Neural progenitor cell (in vitro differentiated cells): Measurements from ENCODE around the gene KCNJ10. TPM values are rescaled to one million over a fixed set of nuclear protein-coding genes. Genes with fewer than 3 reads are reported as not detected.
A peak's percentile ranks its signal among the peaks of the same experiment; 100 is the strongest.

Source experiments
- DNase-seq: peaks from one replicate; pipeline ENCODE4 v3.0.0-alpha.2; 2016; ENCODE audit warnings: low spot score
- H2AFZ ChIP-seq: fragments of 200-600 bp; sonication (generic); replicated peaks from 2 replicates; pipeline ENCODE4 v1.6.1; 2016; ENCODE audit warnings: antibody characterized with exemption
- H3F3A ChIP-seq: fragments of 200-600 bp; sonication (generic); 2 replicates; pipeline ENCODE4 v1.6.1; 2016; ENCODE audit warnings: antibody characterized with exemption, low read depth
- H3K27ac ChIP-seq: fragments of 200-600 bp; sonication (generic); 2 replicates; pipeline ENCODE4 v1.5.1; 2016; ENCODE audit warnings: mild to moderate bottlenecking
- H3K27me3 ChIP-seq: fragments of 200-600 bp; sonication (generic); 2 replicates; pipeline ENCODE4 v1.6.1; 2016; ENCODE audit warnings: mild to moderate bottlenecking, moderate library complexity
- H3K36me3 ChIP-seq: fragments of 200-600 bp; sonication (generic); 2 replicates; pipeline ENCODE4 v1.5.1; 2016
- H3K4me1 ChIP-seq: fragments of 200-600 bp; sonication (generic); 2 replicates; pipeline ENCODE4 v1.6.1; 2016; ENCODE audit warnings: mixed run types
- H3K4me2 ChIP-seq: fragments of 200-600 bp; sonication (generic); 2 replicates; pipeline ENCODE4 v1.6.1; 2016
- H3K4me3 ChIP-seq: fragments of 200-600 bp; sonication (generic); 2 replicates; pipeline ENCODE4 v1.5.1; 2016
- H3K79me2 ChIP-seq: fragments of 200-600 bp; sonication (generic); 2 replicates; pipeline ENCODE4 v1.6.1; 2016; ENCODE audit warnings: low read depth
- H3K9ac ChIP-seq: fragments of 200-600 bp; sonication (generic); 2 replicates; pipeline ENCODE4 v1.6.1; 2016
- H3K9me3 ChIP-seq: fragments of 200-600 bp; sonication (generic); 2 replicates; pipeline ENCODE4 v1.5.1; 2016; ENCODE audit warnings: low read depth
- H4K20me1 ChIP-seq: fragments of 200-600 bp; sonication (generic); 2 replicates; pipeline ENCODE4 v1.6.1; 2016; ENCODE audit warnings: low read depth
- H3K27ac Mint-ChIP-seq: 3 replicates; pipeline ENCODE4 v1.8.0; 2021; ENCODE audit warnings: mixed read lengths
- H3K27me3 Mint-ChIP-seq: 2 replicates; pipeline ENCODE4 v1.8.0; 2022; ENCODE audit warnings: low read depth, mild to moderate bottlenecking, inconsistent platforms, moderate library complexity, mixed read lengths; ENCODE audit not compliant: insufficient read depth
- H3K36me3 Mint-ChIP-seq: 3 replicates; pipeline ENCODE4 v1.8.0; 2021; ENCODE audit warnings: mixed read lengths
- H3K4me1 Mint-ChIP-seq: 3 replicates; pipeline ENCODE4 v1.8.0; 2021; ENCODE audit warnings: mixed read lengths
- H3K4me3 Mint-ChIP-seq: 3 replicates; pipeline ENCODE4 v1.8.0; 2021; ENCODE audit warnings: mild to moderate bottlenecking, moderate library complexity, mixed read lengths
- H3K9me3 Mint-ChIP-seq: 3 replicates; pipeline ENCODE4 v1.8.0; 2020; ENCODE audit warnings: mixed read lengths
- CTCF ChIP-seq: fragments of 200-600 bp; sonication (generic); IDR thresholded peaks from 2 replicates; pipeline ENCODE4 v1.5.1; 2017; ENCODE audit warnings: antibody characterized with exemption, mild to moderate bottlenecking
- EZH2 ChIP-seq: fragments of 200-600 bp; sonication (generic); IDR thresholded peaks from 2 replicates; pipeline ENCODE4 v1.6.1; 2017; ENCODE audit warnings: antibody characterized with exemption, mild to moderate bottlenecking, moderate library complexity
- EZH2phosphoT487 ChIP-seq: fragments of 200-600 bp; sonication (generic); IDR thresholded peaks from 2 replicates; pipeline ENCODE4 v1.6.1; 2017; ENCODE audit warnings: antibody characterized with exemption
- total RNA-seq: library from RNA; depleted of rRNA; stranded (reverse); fragments of >200 nt; gene quantifications from 2 replicates; pipeline ENCODE4 v1.2.3, GENCODE V29; 2015; ENCODE audit warnings: low replicate concordance

KCNJ10 gene
- total RNA-seq, 1 donor from 2014 or later: not detected

- Mint-ChIP-seq H3K4me3 (no peak overlapping the region), H3K4me1 (peaks cover 79% of the 10 kb centered on the region), H3K9me3 (no peaks in the 10 kb centered on the region), H3K27me3 (peaks cover 17% of the 10 kb centered on the region), H3K27ac (peak overlapping the region; percentile 61), H3K36me3 (no peaks in the 10 kb centered on the region)
- Histone ChIP-seq H3K27ac (peak overlapping the region; percentile 6), H3K79me2 (no peaks in the 10 kb centered on the region), H3K4me2 (peak overlapping the region; percentile 2), H3K36me3 (no peaks in the 10 kb centered on the region), H4K20me1 (no peaks in the 10 kb centered on the region), H3K9me3 (no peaks in the 10 kb centered on the region), H3K4me1 (peaks cover 60% of the 10 kb centered on the region), H3F3A (peaks cover 63% of the 10 kb centered on the region), H2AFZ (peak overlapping the region; percentile 80), H3K9ac (no peak overlapping the region), H3K4me3 (no peak overlapping the region), H3K27me3 (peaks cover 8% of the 10 kb centered on the region)
- no peak for TF ChIP-seq EZH2phosphoT487
- no peak for TF ChIP-seq EZH2
- TF ChIP-seq CTCF: no peak
- DNase-seq: no peak
These were observed 34.5 kb upstream of the KCNJ10 start for GRCh38 chr1:160104486-160104885.

- H3K4me3 ChIP-seq: no peak overlapping the region
- H2AFZ ChIP-seq: peak overlapping the region; percentile 80
- peak overlapping the region; percentile 6 for H3K27ac ChIP-seq
- no peaks in the 10 kb centered on the region for H3K79me2 ChIP-seq
- H3K9me3 ChIP-seq: no peaks in the 10 kb centered on the region
- DNase-seq: no peak
- Mint-ChIP-seq H3K27me3 (peaks cover 16% of the 10 kb centered on the region), H3K4me1 (peaks cover 76% of the 10 kb centered on the region), H3K9me3 (no peaks in the 10 kb centered on the region), H3K36me3 (no peaks in the 10 kb centered on the region), H3K27ac (peak overlapping the region; percentile 3), H3K4me3 (no peak overlapping the region)
- peak overlapping the region; percentile 2 for H3K4me2 ChIP-seq
- H3F3A ChIP-seq: peaks cover 62% of the 10 kb centered on the region
- H3K36me3 ChIP-seq: no peaks in the 10 kb centered on the region
- H3K27me3 ChIP-seq: peaks cover 12% of the 10 kb centered on the region
- H4K20me1 ChIP-seq: no peaks in the 10 kb centered on the region
- TF ChIP-seq CTCF (no peak), EZH2phosphoT487 (no peak), EZH2 (no peak)
- H3K9ac ChIP-seq: no peak overlapping the region
- peaks cover 58% of the 10 kb centered on the region for H3K4me1 ChIP-seq
These were observed 33.9 kb upstream of the KCNJ10 start for GRCh38 chr1:160103658-160104408.

- no peak for DNase-seq
- Histone ChIP-seq H3K9ac (no peak overlapping the region), H3K4me1 (peaks cover 51% of the 10 kb centered on the region), H3K27ac (no peak overlapping the region), H3K27me3 (peaks cover 18% of the 10 kb centered on the region), H3K36me3 (no peaks in the 10 kb centered on the region), H3K4me3 (no peak overlapping the region), H3K4me2 (no peak overlapping the region), H3F3A (peaks cover 51% of the 10 kb centered on the region), H3K79me2 (peaks cover 10% of the 10 kb centered on the region), H4K20me1 (peaks cover 4% of the 10 kb centered on the region), H3K9me3 (no peaks in the 10 kb centered on the region), H2AFZ (no peak overlapping the region)
- TF ChIP-seq CTCF (no peak), EZH2 (no peak), EZH2phosphoT487 (no peak)
- Mint-ChIP-seq H3K9me3 (no peaks in the 10 kb centered on the region), H3K36me3 (no peaks in the 10 kb centered on the region), H3K4me3 (no peak overlapping the region), H3K27me3 (peaks cover 18% of the 10 kb centered on the region), H3K4me1 (peaks cover 72% of the 10 kb centered on the region), H3K27ac (peak overlapping the region; percentile 89)
These were observed 32.0 kb upstream of the KCNJ10 start for GRCh38 chr1:160101717-160102522.
